Liver (tissue), 9 donors: ENCODE measurements around the gene PLCG2. TPM values are rescaled to one million over a fixed set of nuclear protein-coding genes. Genes with fewer than 3 reads are reported as not detected.

Experiments used
- DNase-seq: peaks from one replicate; pipeline ENCODE4 v3.0.0-alpha.2; 2017; ENCODE audit warnings: low spot score
- H3K27ac ChIP-seq, 2 donors: one replicate each; pipeline ENCODE4 v1.7.0; 2013; ENCODE audit warnings: inconsistent platforms in 2 of 2, low read length in 2 of 2, control low read depth in 1 of 2, low read depth in 1 of 2, mild to moderate bottlenecking in 1 of 2
- H3K27me3 ChIP-seq, 4 donors: one replicate each; pipeline versions ENCODE4 v1.6.1 to v1.7.0; 2013; ENCODE audit warnings: low read length in 3 of 4, inconsistent platforms in 1 of 4, mild to moderate bottlenecking in 1 of 4, moderate library complexity in 1 of 4; ENCODE audit not compliant: control insufficient read depth in 4 of 4, insufficient read depth in 4 of 4
- H3K36me3 ChIP-seq, 4 donors: one replicate each; pipeline versions ENCODE4 v1.6.1 to v1.7.0; 2013; ENCODE audit warnings: low read length in 3 of 4, mild to moderate bottlenecking in 3 of 4, low read depth in 1 of 4, moderate library complexity in 1 of 4; ENCODE audit not compliant: control insufficient read depth in 4 of 4, insufficient read depth in 3 of 4
- H3K4me1 ChIP-seq, 4 donors: one replicate each; pipeline versions ENCODE4 v1.6.1 to v1.7.0; 2013; ENCODE audit warnings: low read length in 3 of 4, mild to moderate bottlenecking in 3 of 4, moderate library complexity in 1 of 4; ENCODE audit not compliant: control insufficient read depth in 4 of 4, insufficient read depth in 4 of 4
- H3K4me3 ChIP-seq, 3 donors: one replicate each; pipeline versions ENCODE4 v1.6.1 to v1.7.0; 2013; ENCODE audit warnings: low read length in 3 of 3, control low read depth in 1 of 3, low read depth in 1 of 3, mild to moderate bottlenecking in 1 of 3
- H3K9ac ChIP-seq, 2 donors: one replicate each; pipeline ENCODE4 v1.7.0; 2013; ENCODE audit warnings: low read length in 2 of 2, mild to moderate bottlenecking in 2 of 2, moderate library complexity in 2 of 2, control low read depth in 1 of 2, low read depth in 1 of 2
- H3K9me3 ChIP-seq, 4 donors: one replicate each; pipeline versions ENCODE4 v1.6.1 to v1.7.0; 2013; ENCODE audit warnings: low read length in 3 of 4; ENCODE audit not compliant: control insufficient read depth in 4 of 4
- ATF3 ChIP-seq: IDR thresholded peaks from 2 replicates; pipeline ENCODE4 v1.6.1; 2016; ENCODE audit warnings: antibody characterized with exemption
- CTCF ChIP-seq: fragments of 150-350 bp; IDR thresholded peaks from 2 replicates; pipeline ENCODE4 v1.5.1; 2017; ENCODE audit warnings: improper control_type of control experiment, low read depth, low read length; ENCODE audit not compliant: missing input control
- EGR1 ChIP-seq, 2 donors: IDR thresholded peaks; 2 replicates each; pipeline ENCODE4 v1.6.1; 2016 to 2018; ENCODE audit warnings: antibody characterized with exemption in 2 of 2, low read depth in 2 of 2
- FOXA1 ChIP-seq: IDR thresholded peaks from 2 replicates; pipeline ENCODE4 v1.6.1; 2016; ENCODE audit warnings: antibody characterized with exemption
- FOXA2 ChIP-seq: IDR thresholded peaks from 2 replicates; pipeline ENCODE4 v1.6.1; 2016; ENCODE audit warnings: antibody characterized with exemption
- GABPA ChIP-seq, 2 donors: IDR thresholded peaks in 1 of 2; conservative IDR thresholded peaks in 1 of 2; 2 replicates each; pipeline ENCODE4 v1.6.1; 2016; ENCODE audit warnings: antibody characterized with exemption in 2 of 2, mild to moderate bottlenecking in 1 of 2, moderate library complexity in 1 of 2
- HNF4A ChIP-seq, 2 donors: conservative IDR thresholded peaks; 2 replicates each; pipeline ENCODE4 v1.6.1; 2016; ENCODE audit warnings: antibody characterized with exemption in 2 of 2, mild to moderate bottlenecking in 2 of 2
- HNF4G ChIP-seq: IDR thresholded peaks from 2 replicates; pipeline ENCODE4 v1.6.1; 2016; ENCODE audit warnings: antibody characterized with exemption
- JUND ChIP-seq, 2 donors: IDR thresholded peaks; 2 replicates each; pipeline ENCODE4 v1.6.1; 2016; ENCODE audit warnings: antibody characterized with exemption in 2 of 2
- MAX ChIP-seq: IDR thresholded peaks from 2 replicates; pipeline ENCODE4 v1.6.1; 2016; ENCODE audit warnings: antibody characterized with exemption
- NR2F2 ChIP-seq: IDR thresholded peaks from 2 replicates; pipeline ENCODE4 v1.6.1; 2016; ENCODE audit warnings: antibody characterized with exemption
- RAD21 ChIP-seq, 2 donors: IDR thresholded peaks; 2 replicates each; pipeline ENCODE4 v1.6.1; 2016; ENCODE audit warnings: antibody characterized with exemption in 2 of 2, mild to moderate bottlenecking in 2 of 2
- REST ChIP-seq: IDR thresholded peaks from 2 replicates; pipeline ENCODE4 v1.6.1; 2016; ENCODE audit warnings: antibody characterized with exemption, mild to moderate bottlenecking
- RXRA ChIP-seq, 2 donors: IDR thresholded peaks; 2 replicates each; pipeline ENCODE4 v1.6.1; 2017 to 2018; ENCODE audit warnings: antibody characterized with exemption in 2 of 2, mild to moderate bottlenecking in 1 of 2
- SP1 ChIP-seq: IDR thresholded peaks from 2 replicates; pipeline ENCODE4 v1.6.1; 2018; ENCODE audit warnings: antibody characterized with exemption, mild to moderate bottlenecking
- TAF1 ChIP-seq: conservative IDR thresholded peaks from 2 replicates; pipeline ENCODE4 v1.6.1; 2016; ENCODE audit warnings: antibody characterized with exemption, mild to moderate bottlenecking
- YY1 ChIP-seq: IDR thresholded peaks from 2 replicates; pipeline ENCODE4 v1.6.1; 2016; ENCODE audit warnings: antibody characterized with exemption, mild to moderate bottlenecking
- ZBTB33 ChIP-seq: IDR thresholded peaks from 2 replicates; pipeline ENCODE4 v1.6.1; 2016; ENCODE audit warnings: antibody characterized with exemption
- WGBS: extraction: QIAGEN DNeasy Blood & Tissue Kit; methylation state at CpG from one replicate; pipeline ENCODE4 v1.1.7; 2013; 5-methylcytosine and 5-hydroxymethylcytosine counted together
- polyA plus RNA-seq, 2 donors: library from polyadenylated mRNA; stranded (reverse) in 1 of 2; unstranded in 1 of 2; fragments of 200-250 nt in 1 of 2; fragments of >200 nt in 1 of 2; fragmentation: Nextera tagmentation in 1 of 2; extraction: Ambion mirVana in 1 of 2; gene quantifications; one replicate each; pipeline versions ENCODE4 v1.2.1 to v1.2.3, GENCODE V29; 2013 to 2015
- total RNA-seq, 2 donors: library from RNA; depleted of rRNA; stranded (reverse); fragments of >200 nt; gene quantifications; one replicate each; pipeline ENCODE4 v1.2.3, GENCODE V29; 2014
- donor health status: healthy.
- donor health status: healthy.
- donor health status: healthy.
- donor health status: healthy.
- donor health status: healthy.

PLCG2 gene
- total and polyA plus RNA-seq, 4 donors: 7.1 to 21.6 (median 15.8) TPM

GRCh38 chr16:81803332-81803731 is 24.2 kb downstream of the PLCG2 start:
- no peak for DNase-seq
- Histone ChIP-seq H3K27ac (no peak overlapping the region), H3K27me3 (no peaks in the 10 kb centered on the region), H3K9ac (no peak overlapping the region), H3K4me3 (no peak overlapping the region), H3K9me3 (no peaks in the 10 kb centered on the region), H3K4me1 (no peaks in the 10 kb centered on the region), H3K36me3 (no peaks in the 10 kb centered on the region)
- TF ChIP-seq NR2F2 (no peak), YY1 (no peak), ATF3 (no peak), ZBTB33 (no peak), FOXA1 (no peak), FOXA2 (no peak), HNF4G (no peak), MAX (no peak), RAD21 (IDR thresholded peaks at IDR 0.05) (no peak), GABPA (IDR thresholded peaks at IDR 0.05 in 1 of 2, conservative IDR thresholded peaks at IDR 0.05 in 1 of 2) (no peak), JUND (IDR thresholded peaks at IDR 0.05) (no peak), RXRA (IDR thresholded peaks at IDR 0.05) (no peak), TAF1 (no peak), CTCF (no peak), SP1 (no peak), HNF4A (conservative IDR thresholded peaks at IDR 0.05) (no peak)
- WGBS: 96% methylated on average over 3 of the region's 3 CpGs

- TF ChIP-seq YY1 (no peak), FOXA2 (no peak), EGR1 (IDR thresholded peaks at IDR 0.05; ENCODE audit: low read depth in 2 of 2) (no peak), GABPA (IDR thresholded peaks at IDR 0.05 in 1 of 2, conservative IDR thresholded peaks at IDR 0.05 in 1 of 2) (no peak), SP1 (no peak), MAX (no peak), CTCF (no peak), FOXA1 (no peak), HNF4G (no peak), ATF3 (no peak), NR2F2 (no peak), ZBTB33 (no peak), HNF4A (conservative IDR thresholded peaks at IDR 0.05) (no peak), JUND (IDR thresholded peaks at IDR 0.05) (no peak), REST (no peak)
- Histone ChIP-seq H3K4me1 (peaks cover 0 to 4% (median 2%) of the 10 kb centered on the region in 4 donors), H3K9ac (no peak overlapping the region), H3K27ac (no peak overlapping the region), H3K27me3 (no peaks in the 10 kb centered on the region), H3K9me3 (no peaks in the 10 kb centered on the region), H3K36me3 (no peaks in the 10 kb centered on the region), H3K4me3 (no peak overlapping the region)
- 84% methylated on average over 2 of the region's 2 CpGs for WGBS
- DNase-seq: no peak
Measured at GRCh38 chr16:81804134-81804610, 25.1 kb downstream of the PLCG2 start.
